Erythroblast (primary cell): ENCODE measurements around the gene TRPC4.

Source experiments
- DNase-seq, 2 experiments: peaks; one replicate each; lab custom pipeline; 2025; lab: John Stamatoyannopoulos, UW
- GATA1 ChIP-seq: IDR thresholded peaks from 2 replicates; pipeline ENCODE4 v1.6.1; 2011; ENCODE audit warnings: low read depth, mild to moderate bottlenecking, control low read depth, low read length, moderate library complexity
- POLR2A ChIP-seq: IDR thresholded peaks from 2 replicates; pipeline ENCODE4 v1.6.1; 2011; ENCODE audit warnings: mild to moderate bottlenecking, low read length

TRPC4 gene

DNA sequence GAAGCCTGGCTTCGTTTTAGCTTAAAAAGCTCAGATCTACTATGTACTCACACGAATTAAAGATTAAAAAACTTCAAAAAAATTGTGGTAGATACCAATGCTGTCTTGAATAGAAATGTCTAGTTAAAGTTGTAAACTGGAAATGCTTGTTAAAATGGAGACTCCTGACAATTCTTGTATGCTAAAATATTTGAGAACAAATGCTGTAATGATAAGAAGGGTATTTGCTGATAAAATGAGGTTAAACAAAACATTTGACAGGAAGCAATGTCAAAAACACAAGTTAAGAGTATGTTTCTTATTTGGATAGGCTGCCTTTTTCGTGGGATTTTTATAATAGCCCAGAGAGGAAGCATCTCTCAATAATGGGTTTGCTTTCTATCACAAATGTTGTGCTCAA lies 223.0 kb downstream of the TRPC4 start:
- DNase-seq = no peak
- TF ChIP-seq GATA1 (no peak), POLR2A (no peak)

DNA sequence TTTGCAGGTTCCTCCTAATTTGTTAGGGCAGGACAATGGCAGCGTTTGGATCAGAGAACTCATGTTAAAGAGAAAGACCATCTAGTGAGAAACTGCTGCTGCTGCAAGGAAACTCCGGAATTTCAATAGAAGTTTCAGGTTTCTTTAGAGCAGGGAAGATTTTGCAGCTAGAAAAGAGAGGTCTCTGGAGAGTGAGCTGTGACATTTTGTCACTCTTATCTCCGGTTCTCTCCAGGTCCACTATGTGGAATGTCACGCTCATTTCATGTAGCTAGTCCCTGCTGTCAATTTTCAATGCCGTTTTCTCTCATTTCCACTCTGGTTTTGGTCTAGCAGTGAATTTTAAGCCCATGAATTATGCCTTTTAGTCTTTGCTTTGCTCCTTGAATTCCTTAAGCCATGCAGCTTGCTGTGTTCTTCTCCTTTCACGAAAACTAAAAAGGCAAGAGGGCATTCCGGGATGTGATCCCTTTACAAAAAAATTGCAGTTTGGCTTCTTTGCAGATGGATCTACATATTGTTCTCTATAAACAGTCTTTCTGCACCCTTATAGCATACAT lies 224.3 kb downstream of the TRPC4 start:
- no peak for DNase-seq
- no peak for TF ChIP-seq GATA1
- TF ChIP-seq POLR2A = no peak

DNA sequence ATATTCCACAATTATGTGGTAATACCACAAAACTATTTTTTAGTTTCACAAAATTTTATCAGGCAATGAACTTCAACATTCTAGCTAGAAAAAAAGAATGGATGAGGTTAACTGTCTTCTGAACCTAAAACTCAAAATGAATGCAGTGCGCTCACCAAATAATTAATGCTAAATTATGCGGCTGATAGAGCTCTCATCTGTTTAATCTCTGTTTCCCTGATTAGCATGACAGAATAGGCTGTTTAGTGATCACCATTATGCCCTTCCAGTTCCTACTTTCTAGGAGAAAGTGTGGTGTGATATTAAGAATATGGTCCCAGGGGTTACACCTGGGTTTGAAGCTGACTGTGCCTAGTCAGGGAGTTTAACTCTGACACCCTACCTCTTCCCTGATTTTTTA lies 228.2 kb downstream of the TRPC4 start:
- DNase-seq = no peak
- TF ChIP-seq POLR2A (no peak), GATA1 (no peak)

DNA sequence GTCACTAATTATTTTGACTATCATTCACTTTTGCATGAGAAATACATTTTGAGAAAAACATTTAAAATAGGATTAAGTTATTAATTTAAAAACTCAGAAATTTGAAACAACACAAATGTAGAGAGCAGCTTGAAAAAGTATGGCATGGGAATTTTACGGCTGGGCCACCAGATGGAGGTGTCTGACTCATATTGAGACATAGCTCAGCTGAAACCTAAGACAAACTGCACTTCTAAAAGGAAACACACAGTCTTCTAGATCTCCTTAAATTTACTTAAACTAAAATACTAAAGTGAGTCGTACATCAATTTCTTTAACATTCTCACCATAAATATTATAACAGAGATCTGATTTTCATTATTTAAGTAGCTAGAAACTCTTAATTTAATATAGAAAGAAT lies 229.1 kb downstream of the TRPC4 start:
- DNase-seq = peak; percentile 1 to 29

DNA sequence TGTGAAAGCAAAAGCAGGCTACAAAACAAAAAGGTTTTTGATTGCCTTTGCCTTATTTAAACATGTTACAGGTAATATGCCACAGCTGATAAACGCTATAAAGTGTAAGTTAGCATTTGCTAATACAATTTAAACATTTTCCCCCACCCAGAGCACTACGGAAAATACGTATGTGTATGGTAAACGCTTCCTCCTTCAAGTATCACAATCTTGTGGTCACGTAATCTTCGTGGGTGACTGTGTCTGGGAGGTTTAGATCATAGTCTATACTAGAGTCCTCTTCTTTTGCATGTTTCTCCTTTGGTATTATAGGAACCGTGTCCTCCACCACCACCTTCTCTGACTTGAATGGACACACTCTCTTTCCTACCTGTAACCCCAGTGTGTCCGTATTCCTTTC lies 232.9 kb downstream of the TRPC4 start:
- TF ChIP-seq POLR2A = no peak
- no peak for TF ChIP-seq GATA1
- DNase-seq = no peak

More for the DNA sequence above, 229.1 kb downstream of the TRPC4 start:
- TF ChIP-seq POLR2A = no peak
- no peak for TF ChIP-seq GATA1

DNA sequence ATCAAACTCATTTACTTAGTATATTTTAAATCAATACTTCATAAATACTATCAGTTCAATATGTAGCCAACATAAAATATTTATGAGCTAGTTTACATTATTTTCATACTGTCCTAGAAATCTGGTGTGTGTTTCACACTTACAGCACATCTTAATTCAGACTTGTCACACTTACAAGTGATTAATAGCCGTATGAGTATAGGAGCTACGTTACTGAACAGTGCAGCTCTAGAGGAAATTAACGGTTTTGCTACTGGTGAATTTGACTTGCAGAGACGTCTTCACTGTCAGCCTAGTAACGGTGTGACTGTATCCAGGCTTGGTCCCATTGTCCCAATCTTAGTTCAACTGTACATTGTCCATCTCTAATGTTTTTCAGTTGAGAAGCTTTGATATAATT lies 237.3 kb downstream of the TRPC4 start:
- no peak for DNase-seq

DNA sequence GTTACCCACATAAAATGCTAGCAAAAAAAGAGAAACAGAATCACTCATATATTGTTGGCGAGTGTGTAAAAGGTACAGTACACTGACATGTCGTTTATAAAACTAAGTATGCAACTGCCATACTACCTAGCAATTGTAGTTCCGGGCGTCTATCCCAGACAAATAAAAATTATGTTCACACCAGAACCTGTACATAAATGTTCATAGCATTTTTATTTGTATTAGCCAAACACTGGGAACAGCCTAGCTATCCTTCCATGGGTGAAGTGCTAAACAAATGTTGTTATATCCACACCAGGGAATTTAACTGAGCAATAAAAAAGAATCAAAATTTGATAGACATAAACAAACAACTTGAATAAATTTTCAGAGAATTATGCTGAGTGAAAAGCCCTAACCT lies 242.1 kb downstream of the TRPC4 start:
- no peak for DNase-seq

More for the DNA sequence above, 237.3 kb downstream of the TRPC4 start:
- TF ChIP-seq GATA1 (no peak), POLR2A (no peak)

DNA sequence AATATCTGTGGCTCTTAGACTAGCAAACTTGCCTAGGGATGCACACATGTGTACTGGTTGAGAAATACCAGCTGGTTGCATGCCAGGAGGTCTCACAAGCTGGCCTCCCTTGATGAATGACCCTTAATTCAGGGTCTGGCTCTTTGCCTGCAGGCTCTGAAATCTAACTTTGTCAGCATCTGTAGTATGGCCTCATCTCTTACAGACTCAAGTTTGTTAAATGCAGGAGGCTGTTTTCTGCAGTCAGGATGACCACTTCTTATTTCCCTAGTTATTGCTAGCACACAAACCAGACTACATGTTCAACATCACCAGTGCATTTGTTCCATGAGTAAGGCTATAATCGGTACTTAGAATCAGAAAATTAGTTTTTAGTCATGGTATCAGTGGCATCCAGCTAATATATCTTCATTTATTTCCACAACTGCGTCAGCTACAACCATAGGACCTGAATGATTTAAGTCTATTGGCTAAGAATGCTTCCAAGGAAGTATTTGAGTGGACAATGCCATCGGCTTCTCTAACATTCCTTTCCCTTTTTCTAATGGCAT lies 247.7 kb downstream of the TRPC4 start:
- TF ChIP-seq GATA1 (no peak), POLR2A (no peak)
- DNase-seq = no peak

More for the DNA sequence above, 242.1 kb downstream of the TRPC4 start:
- TF ChIP-seq POLR2A = no peak
- no peak for TF ChIP-seq GATA1

DNA sequence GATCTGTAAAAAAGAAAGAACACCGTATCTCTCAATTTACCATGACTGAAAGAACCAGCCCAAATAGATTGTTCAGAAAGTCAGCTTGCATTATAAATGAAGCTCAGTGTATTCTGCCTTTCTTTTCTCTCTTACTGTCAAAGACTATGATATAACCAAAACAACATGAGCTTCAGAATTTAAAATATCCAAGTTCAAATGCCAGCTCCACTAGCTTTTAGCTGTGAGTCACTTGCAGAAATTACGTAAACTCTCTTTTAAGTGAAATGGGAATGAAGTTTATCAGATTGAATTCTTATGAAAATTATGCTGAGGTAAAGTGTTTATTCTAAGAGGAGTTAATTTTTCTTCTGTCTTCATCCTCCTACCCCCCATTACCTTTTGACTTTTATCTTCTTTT lies 251.0 kb downstream of the TRPC4 start:
- no peak for TF ChIP-seq POLR2A
- TF ChIP-seq GATA1 = no peak
- no peak for DNase-seq

DNA sequence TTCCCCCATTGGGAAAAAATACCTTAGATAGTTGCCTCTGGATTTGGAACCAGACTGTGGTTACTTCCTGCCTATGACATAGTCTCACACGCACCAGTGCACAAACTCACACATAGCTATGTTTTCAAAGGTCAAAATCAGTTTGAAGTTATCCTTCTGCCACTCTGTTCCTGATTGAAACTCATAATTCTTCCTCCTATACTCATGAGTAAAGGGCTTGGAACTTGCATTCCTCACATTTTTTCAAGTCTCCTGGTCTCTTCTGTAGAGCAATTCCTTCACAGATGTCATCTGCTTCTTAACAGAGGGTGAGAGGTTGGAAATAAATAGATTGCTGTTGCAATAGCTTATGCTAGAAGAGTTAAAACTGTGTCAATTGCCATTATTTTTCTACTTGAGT lies 252.4 kb downstream of the TRPC4 start:
- DNase-seq = no peak
- TF ChIP-seq GATA1 (no peak), POLR2A (no peak)

DNA sequence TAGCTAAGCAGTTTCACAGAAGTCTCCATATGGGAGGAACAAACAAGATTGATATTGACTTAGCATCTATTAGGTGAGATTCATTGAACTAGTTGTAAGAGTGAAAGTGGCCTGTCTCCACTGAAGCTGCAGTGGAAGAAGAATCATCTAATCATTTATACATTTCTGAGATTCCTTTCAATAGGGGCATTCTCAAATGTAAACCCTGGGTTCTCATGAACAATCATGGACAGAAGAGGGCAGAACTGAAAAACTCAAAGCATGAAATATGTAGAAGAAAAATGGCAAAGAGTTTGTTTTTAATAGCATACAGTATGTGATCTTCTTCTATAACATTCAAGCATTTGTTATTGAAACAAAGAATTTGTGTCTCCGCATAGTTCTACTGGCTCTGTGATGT lies 253.4 kb downstream of the TRPC4 start:
- TF ChIP-seq GATA1 (no peak), POLR2A (no peak)
- DNase-seq = no peak

DNA sequence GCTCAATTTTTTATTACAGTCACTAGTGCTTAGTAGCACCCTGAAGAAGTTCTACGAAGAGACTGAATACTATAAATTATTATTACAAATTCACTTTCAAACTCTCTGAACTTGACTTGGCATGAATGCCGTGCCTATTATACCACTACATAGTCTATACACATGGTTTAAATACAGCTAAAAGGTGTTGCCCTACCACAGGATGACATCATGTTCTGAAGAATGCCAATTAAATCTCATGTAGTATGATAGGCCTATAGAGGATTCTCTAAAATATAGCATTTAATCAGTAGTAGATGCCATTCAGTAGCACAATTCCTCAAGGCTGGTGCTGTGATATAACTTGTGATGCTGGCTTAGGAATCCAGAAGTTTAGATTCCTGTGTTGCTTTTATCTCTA lies 254.3 kb downstream of the TRPC4 start:
- no peak for DNase-seq
- TF ChIP-seq GATA1 (no peak), POLR2A (no peak)

DNA sequence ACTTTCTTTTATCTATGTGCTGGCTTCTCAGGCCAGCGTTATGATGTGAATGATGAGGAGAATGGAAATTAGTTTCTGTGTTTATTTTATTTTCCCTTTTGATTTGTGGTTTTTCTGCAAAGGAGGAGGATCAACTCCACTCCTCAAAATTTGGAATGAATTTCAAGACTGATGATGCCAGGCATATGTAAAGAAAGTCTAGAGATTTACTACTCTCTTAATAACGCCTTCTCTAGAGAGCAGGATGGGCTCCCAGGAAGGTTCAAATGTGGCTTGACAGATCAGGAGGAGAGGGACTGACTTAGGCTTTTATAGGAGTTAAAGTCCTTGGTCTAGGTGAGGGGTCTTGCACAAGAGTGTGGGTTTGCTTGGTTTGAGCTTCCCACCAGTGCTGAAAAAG lies 255.9 kb downstream of the TRPC4 start:
- DNase-seq = no peak
- no peak for TF ChIP-seq POLR2A
- no peak for TF ChIP-seq GATA1

DNA sequence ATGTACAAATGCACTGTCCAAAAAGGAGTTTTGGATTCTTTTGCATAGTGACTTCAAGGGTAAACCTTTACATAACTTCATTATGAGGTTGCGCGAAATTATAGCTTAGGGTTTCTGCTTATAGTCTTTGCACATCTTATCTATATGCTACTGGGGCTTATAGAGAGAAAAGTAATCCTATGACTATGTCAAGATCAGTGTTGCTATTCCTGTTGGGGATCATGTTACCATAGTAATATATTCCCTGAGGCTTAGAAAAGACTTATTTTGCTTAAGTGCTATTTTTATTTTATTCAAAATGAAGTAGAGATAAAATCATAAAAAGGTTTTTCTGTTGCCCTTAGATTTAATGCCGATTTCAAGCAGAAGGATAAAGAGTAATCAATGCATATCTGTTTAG lies 256.3 kb downstream of the TRPC4 start:
- no peak for TF ChIP-seq POLR2A
- TF ChIP-seq GATA1 = no peak

DNA sequence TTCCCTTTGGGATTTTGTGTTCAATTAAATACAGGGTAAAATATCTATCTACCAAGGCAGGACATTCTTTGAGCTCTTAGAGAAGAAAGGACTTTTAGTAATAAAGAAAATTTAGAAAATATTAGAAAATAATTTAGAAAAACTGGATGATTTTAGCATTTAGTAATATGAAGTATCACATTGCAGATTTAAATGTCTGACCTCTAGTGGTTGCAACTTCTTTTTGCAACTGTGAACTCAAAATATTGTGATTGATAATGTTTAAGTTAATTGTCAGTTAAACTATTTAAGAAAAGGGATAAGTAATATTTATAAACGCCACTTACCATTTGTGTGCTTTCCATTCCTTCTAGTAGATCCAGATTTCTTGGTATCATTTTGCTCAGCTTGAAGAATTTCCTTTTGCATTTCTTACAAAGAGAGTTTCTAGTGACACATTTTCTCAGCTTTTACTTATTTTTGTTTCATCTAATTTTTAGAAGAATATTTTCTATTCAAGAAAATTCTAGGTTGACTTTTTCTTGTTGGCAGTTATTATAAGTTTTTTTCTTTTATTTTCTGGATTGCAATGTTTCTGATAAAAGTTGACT lies 260.7 kb downstream of the TRPC4 start:
- TF ChIP-seq POLR2A (no peak), GATA1 (no peak)
- DNase-seq = no peak

More for the DNA sequence above, 256.3 kb downstream of the TRPC4 start:
- DNase-seq = no peak
